Subcutaneous adipose tissue (tissue), 4 donors: ENCODE data around the gene SCN9A. TPM values are rescaled to one million over a fixed set of nuclear protein-coding genes. Genes with fewer than 3 reads are reported as not detected.

Experiments used
- total RNA-seq, 4 donors: library from RNA; depleted of rRNA; stranded (reverse); fragments of >200 nt; gene quantifications; one replicate each; pipeline ENCODE4 v1.1.0, GENCODE V29; 2016
- TF ChIP-seq, protein P1 (sequence below): fragments of 450-650 bp; IDR thresholded peaks from one replicate; pipeline ENCODE4 v1.5.1; 2016; ENCODE audit warnings: low read depth, mild to moderate bottlenecking, control low read depth, antibody characterized with exemption, moderate library complexity

Gene SCN9A
- total RNA-seq, 4 donors from 2014 or later = 8.1 to 18.9 (median 14.9) TPM

DNA sequence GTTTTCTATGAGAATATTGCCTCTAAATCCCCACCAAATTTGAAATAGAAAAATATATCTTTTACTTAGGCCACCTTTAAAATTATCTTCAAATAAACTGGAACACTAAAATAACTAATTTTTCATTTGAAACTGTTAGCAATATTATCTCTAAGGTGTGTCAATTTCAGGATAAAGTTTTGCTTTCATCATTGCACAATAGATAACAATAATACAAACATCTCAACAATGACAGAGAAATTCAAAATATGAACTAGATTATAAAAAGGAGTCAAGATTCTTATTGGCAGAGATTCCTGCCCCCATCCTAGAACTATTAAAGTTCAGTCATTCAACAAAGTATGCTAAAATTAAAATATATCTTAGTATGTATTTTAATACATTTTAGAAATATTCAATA lies 117.9 kb downstream of the SCN9A start:
- TF ChIP-seq, protein P1, sequence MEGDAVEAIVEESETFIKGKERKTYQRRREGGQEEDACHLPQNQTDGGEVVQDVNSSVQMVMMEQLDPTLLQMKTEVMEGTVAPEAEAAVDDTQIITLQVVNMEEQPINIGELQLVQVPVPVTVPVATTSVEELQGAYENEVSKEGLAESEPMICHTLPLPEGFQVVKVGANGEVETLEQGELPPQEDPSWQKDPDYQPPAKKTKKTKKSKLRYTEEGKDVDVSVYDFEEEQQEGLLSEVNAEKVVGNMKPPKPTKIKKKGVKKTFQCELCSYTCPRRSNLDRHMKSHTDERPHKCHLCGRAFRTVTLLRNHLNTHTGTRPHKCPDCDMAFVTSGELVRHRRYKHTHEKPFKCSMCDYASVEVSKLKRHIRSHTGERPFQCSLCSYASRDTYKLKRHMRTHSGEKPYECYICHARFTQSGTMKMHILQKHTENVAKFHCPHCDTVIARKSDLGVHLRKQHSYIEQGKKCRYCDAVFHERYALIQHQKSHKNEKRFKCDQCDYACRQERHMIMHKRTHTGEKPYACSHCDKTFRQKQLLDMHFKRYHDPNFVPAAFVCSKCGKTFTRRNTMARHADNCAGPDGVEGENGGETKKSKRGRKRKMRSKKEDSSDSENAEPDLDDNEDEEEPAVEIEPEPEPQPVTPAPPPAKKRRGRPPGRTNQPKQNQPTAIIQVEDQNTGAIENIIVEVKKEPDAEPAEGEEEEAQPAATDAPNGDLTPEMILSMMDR = no peak

- TF ChIP-seq, protein P1 = no peak
Observed at GRCh38 chr2:166256896-166257295, 118.8 kb downstream of the SCN9A start.

DNA sequence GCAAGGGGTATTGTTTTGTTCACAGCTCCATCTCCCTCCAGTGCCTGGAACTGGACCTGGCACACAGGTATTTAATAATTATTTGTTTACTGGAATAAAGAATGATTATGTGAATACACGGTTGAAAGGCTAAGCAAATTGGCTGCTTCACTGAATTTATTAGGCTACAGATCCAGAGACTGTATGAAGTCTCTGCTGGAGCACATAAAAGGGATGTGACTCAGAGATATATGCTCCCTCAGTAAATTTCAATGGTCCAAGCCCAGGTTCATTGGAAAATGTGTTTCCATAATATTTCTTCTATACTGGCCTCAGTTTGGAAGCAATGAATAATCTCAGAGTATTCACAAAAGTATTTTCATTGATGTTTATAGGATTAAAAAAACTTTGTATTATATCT lies 126.4 kb downstream of the SCN9A start:
- TF ChIP-seq, protein P1 = no peak

- TF ChIP-seq, protein P1 = no peak
Observed at GRCh38 chr2:166246901-166247300, 128.8 kb downstream of the SCN9A start.

GRCh38 chr2:166242309-166242708 lies 133.4 kb downstream of the SCN9A start:
- TF ChIP-seq, protein P1 = no peak

GRCh38 chr2:166240387-166241313 lies 135.1 kb downstream of the SCN9A start:
- TF ChIP-seq, protein P1 = no peak

DNA sequence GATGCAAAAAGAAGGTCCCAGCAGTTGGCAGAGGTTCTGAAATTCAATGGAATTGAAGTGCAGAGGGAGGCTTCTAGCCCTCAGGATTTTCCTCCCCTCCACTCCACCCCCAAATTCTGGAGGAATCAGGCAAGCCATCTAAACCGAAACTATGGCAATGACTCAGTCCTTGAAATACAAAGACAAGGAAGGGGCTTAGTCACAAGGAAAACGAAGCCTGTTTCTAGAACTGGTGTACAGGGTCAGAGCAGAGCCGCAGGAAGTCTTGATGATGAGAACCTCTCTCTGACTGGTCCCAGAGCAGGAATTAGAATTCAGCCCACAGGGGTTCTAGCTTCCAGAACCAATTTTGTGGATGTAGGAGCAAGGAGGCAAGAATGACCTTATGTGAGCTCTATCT lies 136.2 kb downstream of the SCN9A start:
- TF ChIP-seq, protein P1 = no peak
